Right atrium auricular region (tissue), 2 donors: ENCODE results near the gene COL25A1. TPM values are rescaled to one million over a fixed set of nuclear protein-coding genes. Genes with fewer than 3 reads are reported as not detected.
A peak's percentile ranks its signal among the peaks of the same experiment; 100 is the strongest.

ENCODE experiments used
- DNase-seq: peaks from one replicate; pipeline ENCODE4 v3.0.0-alpha.2; 2019; ENCODE audit warnings: low spot score
- H3K27ac ChIP-seq, 2 donors: fragments of 200-600 bp; sonication (generic); 1 replicate in 1 of 2; 2 replicates in 1 of 2; pipeline ENCODE4 v1.5.1; 2016 to 2019
- H3K27me3 ChIP-seq, 2 donors: fragments of 200-600 bp; sonication (generic); one replicate each; pipeline versions ENCODE4 v1.5.1 to v1.6.0; 2017 to 2019
- H3K36me3 ChIP-seq: fragments of 200-600 bp; sonication (generic); one replicate; pipeline ENCODE4 v1.5.1; 2016
- H3K4me1 ChIP-seq, 2 donors: fragments of 200-600 bp; sonication (generic); one replicate each; pipeline versions ENCODE4 v1.5.1 to v1.6.0; 2017 to 2019
- H3K4me3 ChIP-seq, 2 donors: fragments of 200-600 bp; sonication (generic); 1 replicate in 1 of 2; 2 replicates in 1 of 2; pipeline ENCODE4 v1.5.1; 2017 to 2019; ENCODE audit warnings: mild to moderate bottlenecking in 1 of 2, moderate library complexity in 1 of 2
- H3K9me3 ChIP-seq, 2 donors: fragments of 200-600 bp; sonication (generic); one replicate each; pipeline ENCODE4 v1.5.1; 2019
- CTCF ChIP-seq, 2 donors: fragments of 200-600 bp; sonication (generic); IDR thresholded peaks; one replicate each; pipeline ENCODE4 v1.5.1; 2019; ENCODE audit warnings: antibody characterized with exemption in 2 of 2
- total RNA-seq, 2 donors: library from RNA; depleted of rRNA; stranded (reverse); fragments of >200 nt; gene quantifications; one replicate each; pipeline ENCODE4 v1.1.0, GENCODE V29; 2016

Gene COL25A1
- total RNA-seq, 2 donors from 2014 or later: 0.26 to 0.59 TPM

- H3K27ac ChIP-seq: peak overlapping the region in 1 of 2 donors; percentile 10
- peak overlapping the region in 1 of 2 donors; percentile 26 for H3K4me3 ChIP-seq
- no peak for TF ChIP-seq CTCF (IDR thresholded peaks at IDR 0.05)
- H3K9me3 ChIP-seq: no peaks in the 10 kb centered on the region
- H3K4me1 ChIP-seq: peaks cover 0 to 4% of the 10 kb centered on the region in 2 donors
- no peaks in the 10 kb centered on the region for H3K27me3 ChIP-seq
- H3K36me3 ChIP-seq: no peaks in the 10 kb centered on the region
- no peak for DNase-seq
These were observed 255.8 kb downstream of the COL25A1 start for GRCh38 chr4:109046471-109047201.

- no peak overlapping the region for H3K4me3 ChIP-seq
- no peaks in the 10 kb centered on the region for H3K27me3 ChIP-seq
These were observed 258.0 kb downstream of the COL25A1 start for GRCh38 chr4:109044431-109044830.

GRCh38 chr4:109043286-109043685 lies 259.2 kb downstream of the COL25A1 start:
- Histone ChIP-seq H3K4me1 (peaks cover 0 to 4% of the 10 kb centered on the region in 2 donors), H3K27ac (no peak overlapping the region), H3K27me3 (no peaks in the 10 kb centered on the region), H3K36me3 (no peaks in the 10 kb centered on the region), H3K9me3 (no peaks in the 10 kb centered on the region), H3K4me3 (no peak overlapping the region)
- TF ChIP-seq CTCF (IDR thresholded peaks at IDR 0.05): no peak
- DNase-seq: no peak

More at GRCh38 chr4:109044431-109044830, 258.0 kb downstream of the COL25A1 start:
- no peak overlapping the region for H3K27ac ChIP-seq
- no peak for TF ChIP-seq CTCF (IDR thresholded peaks at IDR 0.05)
- peaks cover 0 to 4% of the 10 kb centered on the region in 2 donors for H3K4me1 ChIP-seq
- no peaks in the 10 kb centered on the region for H3K36me3 ChIP-seq
- H3K9me3 ChIP-seq: no peaks in the 10 kb centered on the region
- DNase-seq: no peak

- no peak for TF ChIP-seq CTCF (IDR thresholded peaks at IDR 0.05)
- no peak overlapping the region for H3K27ac ChIP-seq
These were observed 260.7 kb downstream of the COL25A1 start for GRCh38 chr4:109041463-109042360.

GRCh38 chr4:109040441-109040840 lies 262.0 kb downstream of the COL25A1 start:
- DNase-seq: no peak
- H3K4me1 ChIP-seq: no peaks in the 10 kb centered on the region
- H3K4me3 ChIP-seq: no peak overlapping the region
- no peak overlapping the region for H3K27ac ChIP-seq
- no peaks in the 10 kb centered on the region for H3K9me3 ChIP-seq
- no peaks in the 10 kb centered on the region for H3K36me3 ChIP-seq
- H3K27me3 ChIP-seq: no peaks in the 10 kb centered on the region
- TF ChIP-seq CTCF (IDR thresholded peaks at IDR 0.05): no peak

More at GRCh38 chr4:109041463-109042360, 260.7 kb downstream of the COL25A1 start:
- peaks cover 0 to 4% of the 10 kb centered on the region in 2 donors for H3K4me1 ChIP-seq
- no peaks in the 10 kb centered on the region for H3K36me3 ChIP-seq
- no peak for DNase-seq
- H3K4me3 ChIP-seq: no peak overlapping the region
- H3K27me3 ChIP-seq: no peaks in the 10 kb centered on the region
- no peaks in the 10 kb centered on the region for H3K9me3 ChIP-seq
